ENCODE measurements around the gene CDCA5.

- no peak for TF ChIP-seq CTCF (IDR thresholded peaks at IDR 0.05 in 2 of 3, conservative IDR thresholded peaks at IDR 0.05 in 1 of 3; ENCODE audit: borderline replicate concordance in 1 of 3, insufficient read depth in 1 of 3, low read depth in 2 of 3, low read length in 2 of 3)
- no peak for TF ChIP-seq ZFX (IDR thresholded peaks at IDR 0.05)
- TF ChIP-seq REST (IDR thresholded peaks at IDR 0.05; ENCODE audit: low read depth), result no peak
- TF ChIP-seq CEBPB (IDR thresholded peaks at IDR 0.05; ENCODE audit: low read depth), result no peak
- TF ChIP-seq ATF3 (IDR thresholded peaks at IDR 0.05), result no peak
- TF ChIP-seq EGR1 (IDR thresholded peaks at IDR 0.05; ENCODE audit: low read depth), result no peak
- no peak for TF ChIP-seq EZH2 (IDR thresholded peaks at IDR 0.05)
- no peak for TF ChIP-seq POLR2A (IDR thresholded peaks at IDR 0.05; ENCODE audit: borderline replicate concordance, extremely low read depth, insufficient read depth, insufficient read length)
- TF ChIP-seq MAX (IDR thresholded peaks at IDR 0.05), result no peak
- TF ChIP-seq ZNF274 (IDR thresholded peaks at IDR 0.05; ENCODE audit: low read depth, low read length), result no peak
- TF ChIP-seq TCF7L2 (IDR thresholded peaks at IDR 0.05; ENCODE audit: borderline replicate concordance, extremely low read depth, insufficient read depth, insufficient read length), result no peak
- TF ChIP-seq EZH2phosphoT487 (IDR thresholded peaks at IDR 0.05; ENCODE audit: borderline replicate concordance), result no peak
- TF ChIP-seq ZBTB33 (IDR thresholded peaks at IDR 0.05; ENCODE audit: extremely low read depth, insufficient replicate concordance, low read length), result no peak
These were observed 27.4 kb upstream of the CDCA5 start for GRCh38 chr11:65111159-65111743.
